Cardiac muscle cell (in vitro differentiated cells and primary cell): Measurements from ENCODE around the gene PCGF3. TPM values are rescaled to one million over a fixed set of nuclear protein-coding genes. Genes with fewer than 3 reads are reported as not detected.

Source experiments
- DNase-seq, 2 donors: peaks; one replicate each; pipeline versions ENCODE4 v3.0.0 to v3.0.0-alpha.2; 2010 to 2017; ENCODE audit warnings: low read depth in 1 of 2, low spot score in 1 of 2
- H3K27ac ChIP-seq: fragments of 200-600 bp; sonication (generic); 2 replicates; pipeline ENCODE4 v1.5.1; 2016
- H3K27me3 ChIP-seq: fragments of 200-600 bp; sonication (generic); 2 replicates; pipeline ENCODE4 v1.6.0; 2016; ENCODE audit warnings: control low read depth
- H3K36me3 ChIP-seq: fragments of 200-600 bp; sonication (generic); 2 replicates; pipeline ENCODE4 v1.5.1; 2016; ENCODE audit warnings: control low read depth
- H3K4me1 ChIP-seq: fragments of 200-600 bp; sonication (generic); 2 replicates; pipeline ENCODE4 v1.8.1; 2017; ENCODE audit warnings: low read depth, mild to moderate bottlenecking, mixed run types
- H3K4me3 ChIP-seq: fragments of 200-600 bp; sonication (generic); 2 replicates; pipeline ENCODE4 v1.5.1; 2016; ENCODE audit warnings: mild to moderate bottlenecking
- H3K9me3 ChIP-seq: fragments of 200-600 bp; sonication (generic); 2 replicates; pipeline ENCODE4 v1.5.1; 2017; ENCODE audit warnings: low read depth, mild to moderate bottlenecking, control low read depth
- CTCF ChIP-seq: IDR thresholded peaks from 2 replicates; pipeline ENCODE4 v1.5.1; 2012; ENCODE audit warnings: low read depth, mild to moderate bottlenecking, low read length
- polyA plus RNA-seq: library from polyadenylated mRNA; unstranded; fragments of >200 nt; fragmentation: Nextera tagmentation; extraction: Ambion mirVana; gene quantifications from 2 replicates; pipeline ENCODE4 v1.2.1, GENCODE V29; 2016
- total RNA-seq: library from RNA; depleted of rRNA; stranded (reverse); fragments of >200 nt; gene quantifications from 2 replicates; pipeline ENCODE4 v1.2.3, GENCODE V29; 2016

PCGF3 gene
- total and polyA plus RNA-seq, 2 experiments from 2014 or later = 32.8 to 118 TPM

- no peaks in the 10 kb centered on the region for H3K27me3 ChIP-seq
- no peak overlapping the region for H3K27ac ChIP-seq
- no peaks in the 10 kb centered on the region for H3K9me3 ChIP-seq
- peaks cover 31% of the 10 kb centered on the region for H3K36me3 ChIP-seq
- H3K4me3 ChIP-seq = no peak overlapping the region
- H3K4me1 ChIP-seq = no peaks in the 10 kb centered on the region
- no peak for TF ChIP-seq CTCF
- DNase-seq = no peak
Measured at GRCh38 chr4:740011-740410, 34.4 kb downstream of the PCGF3 start.

- Histone ChIP-seq H3K27me3 (no peaks in the 10 kb centered on the region), H3K4me3 (no peak overlapping the region), H3K27ac (no peak overlapping the region), H3K4me1 (no peaks in the 10 kb centered on the region), H3K36me3 (peaks cover 24% of the 10 kb centered on the region), H3K9me3 (no peaks in the 10 kb centered on the region)
- no peak for DNase-seq
- no peak for TF ChIP-seq CTCF
Measured at GRCh38 chr4:740656-741282, 35.1 kb downstream of the PCGF3 start.

GRCh38 chr4:742096-742741 lies 36.6 kb downstream of the PCGF3 start:
- Histone ChIP-seq H3K27ac (no peak overlapping the region), H3K9me3 (no peaks in the 10 kb centered on the region), H3K4me3 (no peak overlapping the region), H3K27me3 (no peaks in the 10 kb centered on the region), H3K36me3 (peaks cover 18% of the 10 kb centered on the region), H3K4me1 (no peaks in the 10 kb centered on the region)
- no peak for DNase-seq
- no peak for TF ChIP-seq CTCF

GRCh38 chr4:742742-743311 lies 37.2 kb downstream of the PCGF3 start:
- Histone ChIP-seq H3K27me3 (no peaks in the 10 kb centered on the region), H3K4me3 (no peak overlapping the region), H3K9me3 (no peaks in the 10 kb centered on the region), H3K27ac (no peak overlapping the region), H3K4me1 (no peaks in the 10 kb centered on the region), H3K36me3 (peaks cover 13% of the 10 kb centered on the region)
- peak; percentile 65 to 72 for DNase-seq
- peak; percentile 89 for TF ChIP-seq CTCF

- no peak overlapping the region for H3K4me3 ChIP-seq
- TF ChIP-seq CTCF = no peak
Measured at GRCh38 chr4:743463-744211, 38.0 kb downstream of the PCGF3 start.

More at GRCh38 chr4:743463-744211, 38.0 kb downstream of the PCGF3 start:
- Histone ChIP-seq H3K9me3 (no peaks in the 10 kb centered on the region), H3K27me3 (no peaks in the 10 kb centered on the region), H3K4me1 (no peaks in the 10 kb centered on the region), H3K36me3 (peaks cover 10% of the 10 kb centered on the region), H3K27ac (peak overlapping the region; percentile 69)
- DNase-seq = no peak
